ENCODE data around the gene APLF.
"Not testable (repeated sequence)": the region's sequence is repeated elsewhere in the genome, so short reads cannot be mapped to it uniquely, and the experiment has no call there.

The APLF gene

DNA sequence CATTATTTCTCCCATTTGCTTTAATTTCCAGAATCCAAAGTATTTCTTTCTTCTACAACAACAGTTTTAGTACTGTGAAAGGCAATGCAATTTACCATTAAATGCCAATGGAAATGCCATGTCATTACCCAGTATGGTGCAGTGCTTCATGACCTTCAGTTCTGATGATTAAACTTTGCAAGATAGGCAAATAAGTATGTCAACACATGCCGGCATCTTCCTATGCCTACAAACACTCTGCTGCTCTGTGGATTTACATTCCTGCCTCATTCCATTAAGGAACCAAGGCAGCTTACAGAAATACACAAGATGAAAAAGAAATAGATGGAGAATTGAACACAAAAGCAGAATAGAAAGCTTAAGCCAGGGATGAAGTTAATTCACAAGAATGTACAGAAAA is 123.3 kb downstream of the APLF start:
- no peak for DNase-seq

DNA sequence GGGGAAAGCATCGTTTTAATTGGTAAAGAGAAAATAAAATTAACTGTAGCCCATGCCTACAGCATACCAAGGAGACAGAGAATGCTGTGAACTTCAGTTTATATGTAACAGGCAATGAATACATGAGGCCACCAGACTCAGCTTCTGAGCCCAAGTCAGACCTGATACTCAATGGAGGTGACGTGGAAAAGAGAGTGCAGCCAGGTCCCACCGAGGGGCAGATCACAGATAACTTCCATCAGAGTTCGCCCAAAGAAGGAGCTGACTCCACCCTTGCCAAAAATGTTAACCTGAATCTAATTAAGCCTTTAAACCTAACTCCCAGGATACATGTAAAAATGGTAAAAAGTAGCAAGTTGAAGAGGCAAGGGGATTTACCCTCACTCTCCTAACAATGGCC is 123.8 kb downstream of the APLF start:
- no peak for DNase-seq

DNA sequence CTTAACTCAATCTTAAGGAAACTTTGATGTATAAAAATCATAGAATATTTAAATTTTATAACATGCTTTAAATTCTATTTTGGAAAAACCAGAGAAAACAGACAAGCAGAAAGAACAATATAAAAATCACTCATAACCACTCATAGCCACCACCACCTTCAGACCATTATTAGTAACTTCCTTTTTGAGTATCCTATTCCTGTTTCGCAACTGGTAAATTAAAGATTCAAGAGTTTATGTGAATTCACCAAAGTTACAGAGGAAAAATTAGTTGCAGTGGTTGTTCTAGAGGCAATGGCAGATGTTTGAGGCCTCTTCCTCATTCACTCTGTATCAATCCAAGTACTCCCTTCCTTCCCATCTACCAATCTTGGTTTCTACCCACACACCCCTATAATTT is 126.7 kb downstream of the APLF start:
- DNase-seq, result no peak

DNA sequence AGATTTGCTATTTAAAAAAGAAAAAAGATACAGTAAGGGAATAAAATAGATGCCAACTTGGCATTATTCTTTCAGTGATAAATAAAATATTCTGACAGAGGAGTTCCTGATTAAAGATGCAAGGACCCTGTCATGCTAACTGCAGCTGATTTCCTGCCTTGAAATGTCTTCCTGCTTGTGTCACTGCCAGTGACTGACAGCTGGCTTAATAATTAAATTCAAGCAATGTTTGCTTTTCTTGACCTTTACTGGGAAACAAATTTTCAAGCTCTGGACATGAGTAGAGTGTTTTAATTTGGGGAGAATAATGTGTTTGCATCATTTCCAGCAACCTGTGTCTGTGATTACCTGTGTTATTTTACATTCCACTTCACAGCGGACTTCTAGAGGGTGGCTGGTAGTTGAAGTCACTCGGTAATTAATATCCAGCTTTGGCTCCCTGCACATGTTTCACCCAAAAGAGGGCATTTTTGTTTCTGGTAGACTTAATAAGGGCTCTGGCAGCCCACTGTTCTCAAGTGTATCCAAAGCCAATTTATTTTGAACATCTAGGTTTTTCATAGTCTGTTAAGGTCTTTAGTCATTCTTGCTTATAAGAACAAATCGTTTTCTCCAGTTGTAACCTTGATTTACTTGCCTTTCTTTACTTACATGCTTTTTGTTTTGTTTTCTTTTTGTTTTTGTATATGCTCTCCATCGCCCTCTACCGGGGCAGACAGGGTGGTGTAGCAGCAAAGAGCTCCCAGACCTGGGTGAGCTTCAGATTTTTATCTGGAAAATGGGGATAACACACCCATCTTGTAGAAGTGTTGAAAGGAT is 127.5 kb downstream of the APLF start:
- DNase-seq, result no peak

DNA sequence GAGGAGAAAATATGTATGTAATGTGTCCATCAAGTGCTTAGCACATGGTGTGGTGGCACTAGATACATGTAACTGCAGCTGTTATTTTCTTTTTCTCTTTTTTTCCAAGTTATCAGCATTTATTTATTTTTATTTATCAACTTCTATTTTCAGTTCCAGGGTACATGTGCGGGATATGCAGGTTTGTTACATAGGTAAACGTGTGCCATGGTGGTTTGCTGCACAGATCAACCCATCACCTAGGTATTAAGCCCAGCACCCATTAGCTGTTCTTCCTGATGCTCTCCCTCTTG is 128.1 kb downstream of the APLF start:
- not testable (repeated sequence) for DNase-seq

DNA sequence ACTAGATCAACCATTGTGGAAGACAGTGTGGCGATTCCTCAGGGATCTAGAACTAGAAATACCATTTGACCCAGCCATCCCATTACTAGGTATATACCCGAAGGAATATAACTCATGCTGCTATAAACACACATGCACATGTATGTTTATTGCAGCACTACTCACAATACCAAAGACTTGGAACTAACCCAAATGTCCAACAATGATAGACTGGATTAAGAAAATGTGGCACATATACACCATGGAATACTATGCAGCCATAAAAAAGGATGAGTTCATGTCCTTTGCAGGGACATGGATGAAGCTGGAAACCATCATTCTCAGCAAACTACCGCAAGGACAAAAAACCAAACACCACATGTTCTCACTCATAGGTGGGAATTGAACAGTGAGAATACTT is 133.1 kb downstream of the APLF start:
- not testable (repeated sequence) for DNase-seq

DNA sequence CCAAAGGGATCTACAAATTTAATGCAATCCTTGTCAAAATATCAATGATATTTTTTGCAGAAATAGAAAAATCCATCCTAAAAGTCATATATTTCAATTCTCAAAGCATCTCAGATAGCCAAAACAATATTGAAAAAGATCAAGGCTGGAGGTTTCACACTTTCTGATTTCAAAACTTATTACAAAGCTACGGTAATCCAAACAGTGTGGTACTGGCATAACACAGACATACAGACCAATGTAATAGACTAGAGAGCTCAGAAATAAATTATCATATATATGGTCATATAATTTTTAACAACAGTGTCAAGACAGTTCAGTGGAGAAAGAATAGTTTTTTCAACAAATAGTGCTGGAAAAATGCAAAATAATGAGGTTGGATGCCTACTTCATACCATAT is 135.7 kb downstream of the APLF start:
- DNase-seq, result no peak

DNA sequence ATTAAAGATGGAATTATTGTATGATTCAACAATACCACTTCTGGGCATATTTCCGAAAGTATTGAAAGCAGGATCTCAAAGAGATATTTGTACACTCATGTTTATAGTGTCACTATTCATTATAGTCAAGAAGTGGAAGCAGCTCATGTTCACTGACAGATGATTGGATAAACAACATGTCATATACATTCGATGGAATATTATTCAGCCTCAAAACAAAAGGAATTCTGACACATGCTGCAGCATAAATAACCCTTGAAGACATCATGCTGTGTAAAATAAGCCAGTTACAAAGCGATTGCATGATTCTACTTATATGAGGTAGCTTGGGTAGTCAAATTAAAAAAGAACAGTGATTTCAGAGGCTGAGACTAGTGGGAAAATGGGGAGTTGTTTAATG is 136.7 kb downstream of the APLF start:
- no peak for DNase-seq

DNA sequence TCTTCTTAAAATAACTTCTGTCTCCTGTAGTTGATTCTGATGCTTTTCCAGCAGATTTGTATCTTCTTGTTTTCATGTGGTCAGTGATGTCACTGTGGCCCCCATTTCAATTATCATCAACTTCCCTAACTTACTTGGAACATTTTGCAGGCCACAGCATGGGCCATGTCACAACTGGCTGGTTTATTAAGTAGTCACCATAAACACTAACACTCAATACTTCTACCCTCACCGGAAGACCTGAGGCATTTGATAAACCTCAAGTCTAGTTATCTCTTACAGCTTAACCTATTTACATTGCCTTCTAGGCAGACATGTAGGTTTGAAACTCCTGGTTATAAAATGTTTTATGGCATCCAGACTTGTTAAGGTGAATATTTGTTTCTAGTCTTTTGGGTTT is 138.6 kb downstream of the APLF start:
- DNase-seq, result no peak

DNA sequence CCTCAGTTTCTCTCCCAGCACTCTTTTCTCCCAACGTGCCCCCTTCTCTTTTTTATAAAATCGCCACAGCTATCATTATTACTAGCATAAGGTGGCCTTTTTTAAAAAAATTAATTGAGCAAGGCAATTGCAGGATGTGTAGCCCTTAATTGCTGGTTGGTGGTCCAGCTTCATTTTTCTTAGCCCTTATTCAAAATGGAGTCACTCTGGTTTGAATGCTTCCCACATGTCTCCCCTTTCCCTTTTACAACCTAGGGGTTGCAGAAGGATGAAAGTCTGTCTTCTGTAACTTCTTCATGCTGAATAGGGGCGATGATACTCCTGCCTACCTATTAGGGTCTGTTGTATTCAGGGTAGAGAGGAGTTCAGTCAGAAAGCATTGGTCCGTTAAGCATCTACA is 139.4 kb downstream of the APLF start:
- no peak for DNase-seq

DNA sequence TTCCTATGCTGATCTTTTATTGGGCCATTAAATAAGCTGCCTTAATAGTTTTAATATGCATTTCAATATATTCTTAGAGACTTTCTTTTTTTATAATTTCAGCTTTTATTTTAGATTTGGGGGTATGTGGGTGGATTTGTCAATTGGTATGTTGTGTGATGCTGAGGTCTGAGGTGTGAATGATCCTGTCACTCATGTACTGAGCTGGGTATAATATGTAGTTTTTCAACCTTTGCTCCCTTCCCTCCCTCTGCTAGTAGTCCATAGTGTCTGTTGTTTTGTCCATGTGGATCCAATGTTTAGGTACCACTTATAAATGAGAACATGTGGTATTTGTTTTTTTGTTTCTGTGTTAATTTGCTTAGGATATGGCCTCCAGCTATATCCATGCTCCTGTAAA is 140.5 kb downstream of the APLF start:
- no peak for DNase-seq

DNA sequence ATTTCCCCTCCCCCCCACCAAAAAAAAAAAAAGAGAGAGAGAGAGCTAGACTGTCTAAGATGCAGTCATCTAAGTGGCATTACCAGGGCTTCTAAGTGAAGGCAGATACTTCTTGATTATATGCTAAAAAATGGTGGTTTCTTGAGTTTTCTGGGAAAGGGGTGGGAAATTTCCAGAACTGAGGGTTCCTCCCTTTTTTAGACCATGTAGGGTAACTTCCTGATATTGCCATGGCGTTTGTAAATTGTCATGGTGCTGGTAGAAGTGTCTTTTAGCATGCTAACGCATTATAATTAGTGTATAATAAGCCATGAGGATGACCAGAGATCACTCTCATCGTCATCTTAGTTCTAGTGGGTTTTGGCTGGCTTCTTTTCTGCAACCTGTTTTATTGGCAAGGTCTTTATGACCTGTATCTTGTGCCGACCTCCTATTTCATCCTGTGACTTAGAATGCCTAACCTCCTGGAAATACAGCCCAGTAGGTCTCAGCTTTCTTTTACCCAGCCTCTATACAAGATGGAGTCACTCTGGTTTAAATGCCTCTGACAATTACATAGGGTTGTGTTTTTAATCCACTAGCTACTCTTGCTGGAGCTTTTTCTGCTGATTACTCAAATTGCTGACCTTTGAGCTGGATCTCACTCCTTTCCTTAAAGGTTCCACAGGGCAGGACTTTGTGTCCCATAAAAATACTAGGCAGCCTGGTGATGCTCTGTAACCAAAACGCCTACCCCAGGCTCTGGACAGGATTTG is 145.6 kb downstream of the APLF start:
- DNase-seq, result no peak

DNA sequence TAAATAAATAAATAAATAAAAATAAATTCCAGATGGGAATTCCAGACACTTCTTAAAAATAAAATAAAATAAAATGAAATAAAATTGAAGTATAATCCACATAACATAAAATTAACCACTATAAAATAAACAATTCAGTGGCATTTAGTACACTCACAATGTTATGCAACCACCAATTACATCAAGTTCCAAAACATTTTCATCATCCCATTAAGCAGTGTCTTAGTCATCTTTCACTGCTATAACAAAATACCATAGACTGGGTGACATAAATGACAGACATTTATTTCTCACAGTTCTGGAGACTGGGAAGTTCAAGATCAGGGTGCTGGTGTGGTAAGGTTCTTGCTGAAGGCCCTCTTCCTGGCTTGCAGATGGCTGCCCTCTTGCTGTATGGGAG is 153.4 kb downstream of the APLF start:
- no peak for DNase-seq

DNA sequence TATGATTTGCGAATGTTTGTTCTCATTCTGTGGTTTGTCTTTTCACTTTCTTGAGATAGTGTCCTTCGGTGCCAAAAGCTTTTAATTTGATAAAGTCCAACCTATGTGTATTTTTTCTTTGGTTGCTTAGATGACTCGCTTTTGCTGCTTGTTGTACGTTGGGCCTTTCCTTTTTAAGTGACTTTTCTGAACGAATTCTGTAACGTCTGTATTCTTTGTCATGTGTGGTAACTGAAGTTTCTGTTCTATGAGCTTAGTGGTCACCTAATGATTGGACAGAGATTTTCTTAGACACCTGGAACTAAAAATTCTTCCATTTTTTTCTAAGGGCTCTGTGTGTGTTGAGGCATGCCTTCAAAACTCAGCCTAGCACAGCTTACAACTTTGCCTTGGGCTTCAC is 156.4 kb downstream of the APLF start:
- no peak for DNase-seq

DNA sequence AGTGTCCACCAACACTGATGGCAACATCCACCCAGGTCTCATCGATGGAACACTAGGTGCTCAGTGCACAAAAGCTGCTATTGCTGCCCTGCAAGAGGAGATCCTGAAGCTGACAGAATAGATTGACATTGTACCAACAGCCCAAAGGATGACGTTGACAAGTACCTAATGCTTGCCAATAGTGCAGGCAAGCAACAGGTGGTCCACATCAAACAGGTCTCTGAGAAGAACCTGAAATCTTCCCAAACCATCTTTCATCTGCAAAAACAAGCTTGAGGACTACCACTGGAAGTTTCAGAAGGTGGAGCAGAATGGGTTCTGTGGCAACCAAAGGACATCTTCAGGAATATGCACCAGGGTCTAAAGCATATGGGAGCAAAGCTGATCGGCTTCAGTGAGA is 160.2 kb downstream of the APLF start:
- no peak for DNase-seq
